ENCODE results near the gene ASIC4.

Gene ASIC4

GRCh38 chr2:219514196-219514761 is at the start of gene ASIC4:
TSS of gene ASIC4 (plus strand) at chr2:219514482. CDS start at chr2:219514725, 243 bp downstream.
- peak; percentile 47 for DNase-seq

GRCh38 chr2:219465659-219466561 is 48.4 kb upstream of the ASIC4 start:
- DNase-seq: no peak

- DNase-seq: no peak
These were observed 47.2 kb upstream of the ASIC4 start for GRCh38 chr2:219466816-219467735.

GRCh38 chr2:219467736-219468075 is 46.6 kb upstream of the ASIC4 start:
- DNase-seq: no peak

- no peak for DNase-seq
These were observed 45.7 kb upstream of the ASIC4 start for GRCh38 chr2:219468410-219469185.

GRCh38 chr2:219469186-219469724 is 45.0 kb upstream of the ASIC4 start:
- DNase-seq: no peak

GRCh38 chr2:219470429-219470828 is 43.9 kb upstream of the ASIC4 start:
- DNase-seq: no peak

- DNase-seq: no peak
These were observed 42.6 kb upstream of the ASIC4 start for GRCh38 chr2:219471476-219472371.

GRCh38 chr2:219472629-219473187 is 41.6 kb upstream of the ASIC4 start:
- no peak for DNase-seq

GRCh38 chr2:219473511-219473910 is 40.8 kb upstream of the ASIC4 start:
- DNase-seq: no peak

GRCh38 chr2:219474285-219475060 is 39.8 kb upstream of the ASIC4 start:
- DNase-seq: no peak

GRCh38 chr2:219475278-219475677 is 39.0 kb upstream of the ASIC4 start:
- DNase-seq: no peak

GRCh38 chr2:219475697-219476651 is 38.3 kb upstream of the ASIC4 start:
- DNase-seq: peak; percentile 71

- peak; percentile 11 for DNase-seq
These were observed 37.6 kb upstream of the ASIC4 start for GRCh38 chr2:219476652-219477151.

GRCh38 chr2:219477179-219477578 is 37.1 kb upstream of the ASIC4 start:
- no peak for DNase-seq

GRCh38 chr2:219477815-219478214 is 36.5 kb upstream of the ASIC4 start:
- no peak for DNase-seq

- no peak for DNase-seq
These were observed 35.4 kb upstream of the ASIC4 start for GRCh38 chr2:219478916-219479315.

- DNase-seq: no peak
These were observed 34.3 kb upstream of the ASIC4 start for GRCh38 chr2:219480004-219480403.
